Gastrocnemius medialis (tissue), 4 donors: ENCODE measurements around the gene MYOD1.

Experiments
- CTCF ChIP-seq, 5 experiments: fragments of 450-650 bp in 3 of 5; fragments of 200-600 bp in 2 of 5; sonication (generic) in 2 of 5; IDR thresholded peaks in 4 of 5; conservative IDR thresholded peaks in 1 of 5; 1 replicate in 4 of 5; 2 replicates in 1 of 5; pipeline ENCODE4 v1.5.1; 2016 to 2019; ENCODE audit warnings: antibody characterized with exemption in 5 of 5, mild to moderate bottlenecking in 3 of 5, moderate library complexity in 3 of 5
- POLR2A ChIP-seq, 2 donors: fragments of 450-650 bp; IDR thresholded peaks; one replicate each; pipeline ENCODE4 v1.6.1; 2017; ENCODE audit warnings: antibody characterized with exemption in 2 of 2, mild to moderate bottlenecking in 2 of 2, moderate library complexity in 2 of 2

- no peak for TF ChIP-seq CTCF (IDR thresholded peaks at IDR 0.05 in 4 of 5, conservative IDR thresholded peaks at IDR 0.05 in 1 of 5)
- no peak for TF ChIP-seq POLR2A (IDR thresholded peaks at IDR 0.05)
Observed at GRCh38 chr11:17734986-17735817, 15.8 kb downstream of the MYOD1 start.
